ENCODE data around the gene GMPS.
"Not testable (repeated sequence)": the region's sequence is repeated elsewhere in the genome, so short reads cannot be mapped to it uniquely, and the experiment has no call there.

The GMPS gene
- 46.5 reads per million, percentile 67 among the genes with 10 or more reads in this experiment for total RNA-seq

DNA sequence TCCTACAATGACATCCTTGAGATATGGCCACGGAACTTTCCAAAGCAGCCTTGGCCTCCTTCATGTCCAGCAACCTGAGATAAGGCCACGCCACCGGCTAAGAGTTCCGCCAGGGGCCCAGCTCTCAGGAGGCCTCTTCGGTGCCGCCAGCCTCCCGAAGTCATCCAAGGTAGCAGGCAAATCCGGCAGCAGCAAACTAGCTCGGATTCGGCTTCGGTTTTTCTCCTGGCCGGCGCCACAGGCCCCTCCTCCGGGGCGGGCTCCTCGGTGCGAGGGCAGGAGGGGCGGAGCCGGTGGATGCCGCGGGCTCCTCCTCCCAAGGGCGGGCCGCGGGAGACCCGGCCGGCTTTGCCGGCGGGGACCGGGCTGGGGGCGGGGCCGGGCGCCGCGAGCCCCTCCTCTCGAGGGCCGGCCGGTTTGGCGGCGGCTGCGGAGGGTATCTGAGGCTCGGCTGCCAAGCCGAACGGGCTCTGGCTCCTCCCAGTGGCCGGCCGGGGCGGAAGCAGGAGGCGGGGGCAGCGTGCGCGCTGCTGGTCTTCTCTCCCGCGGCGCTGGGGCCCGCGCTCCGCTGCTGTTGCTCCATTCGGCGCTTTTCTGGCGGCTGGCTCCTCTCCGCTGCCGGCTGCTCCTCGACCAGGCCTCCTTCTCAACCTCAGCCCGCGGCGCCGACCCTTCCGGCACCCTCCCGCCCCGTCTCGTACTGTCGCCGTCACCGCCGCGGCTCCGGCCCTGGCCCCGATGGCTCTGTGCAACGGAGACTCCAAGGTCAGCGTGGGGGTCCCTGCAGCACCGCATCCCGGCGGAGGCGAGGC, at the start of gene GMPS:
TSS of gene GMPS (plus strand) at position 518 of the 812 bp plus-strand sequence. CDS start at position 739, 221 bp downstream.
- peak; percentile 91 for DNase-seq

DNA sequence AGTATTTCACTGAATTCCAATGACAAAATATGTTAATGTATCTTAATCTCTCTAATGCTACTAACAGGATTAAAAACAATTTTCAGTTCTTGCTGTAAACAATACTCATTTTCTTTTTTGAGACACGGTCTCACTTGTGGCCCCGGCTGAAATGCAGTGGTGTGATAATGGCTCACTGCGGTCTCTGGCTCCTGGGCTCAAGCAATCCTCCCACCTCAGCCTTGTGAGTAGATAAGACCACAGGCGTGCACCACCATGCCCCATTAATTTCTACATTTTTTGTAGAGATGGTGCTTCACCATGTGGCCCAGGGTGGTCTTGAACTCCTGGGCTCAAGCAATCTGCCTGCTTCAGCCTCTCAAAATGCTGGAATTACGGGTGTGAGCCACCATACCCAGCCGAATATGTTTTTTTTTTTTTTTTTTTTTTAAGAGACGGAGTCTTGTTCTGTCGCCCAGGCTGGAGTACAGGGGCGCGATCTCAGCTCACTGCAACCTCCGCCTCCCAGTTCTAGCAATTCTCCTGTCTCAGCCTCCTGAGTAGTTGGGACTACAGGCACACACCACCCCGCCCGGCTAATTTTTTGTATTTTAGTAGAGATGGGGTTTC, 41.9 kb upstream of the GMPS start:
- not testable (repeated sequence) for DNase-seq

DNA sequence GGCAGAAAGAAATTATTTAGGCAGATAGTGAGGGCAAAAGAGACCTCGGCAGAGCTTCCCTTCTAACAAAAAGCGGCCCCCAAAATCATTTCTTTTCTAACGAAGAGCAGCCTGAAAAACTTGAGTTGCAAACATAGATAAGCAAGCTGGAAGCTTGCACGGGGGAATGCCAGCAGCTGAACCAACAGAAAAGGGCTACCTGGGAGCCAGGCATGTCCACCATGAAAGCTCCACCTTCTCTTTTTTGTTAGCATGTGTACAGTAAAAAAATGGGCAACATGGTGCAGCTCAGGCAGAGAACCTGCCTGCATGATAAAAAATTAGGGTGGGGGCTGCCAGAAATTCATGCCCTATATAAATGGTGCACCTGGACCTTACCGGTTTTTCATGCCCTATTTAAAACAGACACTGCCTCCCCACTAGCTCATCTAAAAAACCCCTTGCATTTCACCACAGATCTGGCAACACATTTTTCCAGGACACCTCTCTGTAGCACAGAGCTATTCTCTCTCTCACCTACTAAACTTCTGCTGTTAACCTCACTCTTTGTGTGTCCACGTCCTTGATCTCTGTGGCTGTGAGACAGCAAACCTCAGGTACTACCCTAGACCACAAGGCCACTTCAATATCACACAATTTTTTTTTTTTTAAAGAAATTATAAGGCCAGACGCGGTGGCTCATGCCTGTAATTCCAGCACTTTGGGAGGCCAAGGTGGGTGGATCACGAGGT, 34.9 kb upstream of the GMPS start:
- DNase-seq = no peak

DNA sequence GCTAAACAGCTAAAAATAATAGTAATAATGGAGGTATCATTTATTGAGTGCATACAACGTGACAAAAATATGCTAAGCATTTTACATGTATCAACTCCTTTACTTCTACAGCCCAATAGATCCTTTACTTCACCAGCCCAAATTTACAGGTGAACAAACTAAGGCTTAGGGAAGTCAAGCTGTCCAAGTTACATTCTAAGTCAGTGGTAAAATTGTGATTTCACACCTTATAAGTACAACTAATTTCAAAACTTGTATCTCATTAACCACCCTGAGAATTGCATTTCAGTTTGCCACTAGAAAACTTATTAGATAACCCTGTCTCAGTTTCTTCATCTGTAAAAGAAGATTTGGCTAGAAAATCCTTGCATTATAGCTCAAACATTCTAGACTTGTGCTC, 26.9 kb upstream of the GMPS start:
- DNase-seq = no peak

DNA sequence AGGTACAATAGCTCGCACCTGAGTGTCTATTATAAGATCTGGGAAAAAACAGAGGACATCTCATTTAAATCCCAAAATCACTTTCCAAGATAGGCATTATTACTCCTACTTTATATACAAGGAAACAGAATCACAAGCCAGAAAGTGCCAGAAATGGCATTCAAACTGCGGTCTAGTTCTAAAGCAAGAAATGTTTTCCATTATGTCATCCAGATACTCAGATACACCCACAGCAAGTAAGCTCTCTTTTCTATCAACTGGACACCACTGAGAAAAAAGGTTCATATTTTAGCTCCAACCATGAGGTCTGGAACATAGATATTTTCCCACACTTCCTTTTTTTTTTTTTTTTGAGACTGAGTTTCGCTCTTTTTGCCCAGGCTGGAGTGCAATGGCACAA, 24.3 kb upstream of the GMPS start:
- no peak for DNase-seq

DNA sequence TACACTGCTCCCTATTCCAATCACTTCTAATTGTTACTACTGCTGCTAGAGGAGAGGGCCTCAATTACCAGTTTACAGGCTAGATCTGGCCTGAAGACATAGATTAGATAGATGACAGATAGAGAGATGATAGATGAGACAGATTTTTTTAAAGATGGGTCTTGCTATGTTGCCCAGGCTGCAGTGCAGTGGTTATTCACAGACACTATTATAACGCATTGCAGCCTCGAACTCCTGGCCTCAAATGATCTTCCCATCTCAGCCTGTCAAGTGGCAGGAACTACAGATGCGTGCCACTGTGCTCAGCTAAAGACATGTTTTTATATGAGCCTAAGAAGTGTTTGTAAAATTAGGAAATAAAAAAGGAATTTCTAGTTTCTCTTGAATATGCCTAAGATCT, 22.5 kb upstream of the GMPS start:
- no peak for DNase-seq

DNA sequence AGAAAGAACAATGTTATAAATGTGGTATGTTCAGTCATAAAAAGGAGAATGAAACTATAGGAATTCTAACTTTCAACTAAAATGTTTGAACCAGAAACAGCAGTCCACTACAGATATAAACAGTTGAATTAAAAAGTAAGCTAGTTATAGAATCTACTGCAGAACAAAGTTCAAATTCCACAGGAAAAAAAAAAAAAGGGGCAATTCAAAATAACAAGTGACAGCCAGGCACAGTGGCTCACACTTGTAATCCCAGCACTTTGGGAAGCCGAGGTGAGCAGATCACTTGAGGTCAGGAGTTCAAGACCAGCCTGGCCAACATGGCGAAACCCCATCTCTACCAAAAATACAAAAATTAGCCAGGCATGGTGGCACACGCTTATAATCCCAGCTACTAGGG, 21.0 kb upstream of the GMPS start:
- DNase-seq = not testable (repeated sequence)

DNA sequence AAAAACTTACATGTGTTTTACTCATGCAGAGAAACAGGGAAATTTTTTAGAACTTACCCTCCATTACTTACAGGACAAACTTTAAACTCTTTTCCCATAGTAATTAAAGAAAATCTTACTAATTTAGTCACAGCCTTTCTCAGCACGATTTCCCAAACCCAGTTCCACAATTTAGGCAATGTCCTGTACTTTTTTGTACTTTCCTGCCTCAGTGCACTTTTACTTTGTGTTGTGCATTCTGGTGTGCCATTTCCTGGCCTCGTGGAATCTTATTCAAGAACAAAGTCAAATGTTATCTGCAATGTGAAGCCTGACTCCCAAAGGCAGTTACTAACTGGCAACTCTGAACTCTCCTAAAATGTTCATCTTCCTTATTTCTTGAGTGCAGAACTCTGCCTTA, 18.1 kb upstream of the GMPS start:
- DNase-seq = no peak

DNA sequence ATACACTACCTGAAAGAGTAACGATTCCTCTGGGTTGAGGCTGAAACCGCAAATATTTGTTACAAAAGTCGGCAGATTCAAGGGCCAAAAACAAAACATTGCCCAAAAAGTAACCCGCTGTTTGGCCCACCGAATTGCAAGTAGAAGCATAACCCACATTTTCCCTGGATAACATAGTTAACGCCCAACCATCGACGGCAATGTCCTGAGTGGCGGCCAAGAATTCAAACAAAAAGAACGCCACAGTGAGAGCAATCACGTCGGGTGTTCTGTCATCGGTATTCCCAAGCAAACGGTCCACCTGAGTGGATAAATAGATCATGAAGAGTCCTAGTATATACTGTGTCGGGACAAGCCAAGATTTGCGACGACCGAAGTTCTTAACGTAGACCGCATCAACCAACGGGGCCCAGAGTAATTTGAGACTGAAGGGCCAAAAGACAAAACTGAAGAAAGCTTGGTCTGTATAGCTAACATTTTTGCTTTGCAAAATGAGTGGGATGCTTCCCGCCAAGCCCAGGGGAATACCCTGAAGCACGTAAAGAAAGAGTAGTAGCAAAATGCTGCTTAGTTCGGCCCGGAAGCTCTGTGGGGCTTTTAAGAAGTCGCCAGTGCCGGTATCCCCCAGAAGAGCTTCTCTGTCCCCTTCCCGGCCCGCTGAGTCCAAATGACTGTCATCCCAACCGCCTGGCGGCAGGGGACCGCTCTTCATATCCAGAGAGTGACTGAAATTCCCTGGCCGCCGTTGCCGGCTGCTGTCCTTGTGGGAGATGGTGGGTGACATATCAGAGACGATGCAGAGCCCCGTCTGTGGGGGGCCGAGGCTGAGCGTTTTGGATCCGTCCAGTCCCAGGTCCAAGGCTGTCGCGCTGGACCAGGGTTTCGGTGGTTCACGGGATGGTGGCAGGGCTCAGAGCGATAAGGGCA, 17.0 kb upstream of the GMPS start:
- peak; percentile 12 for DNase-seq

DNA sequence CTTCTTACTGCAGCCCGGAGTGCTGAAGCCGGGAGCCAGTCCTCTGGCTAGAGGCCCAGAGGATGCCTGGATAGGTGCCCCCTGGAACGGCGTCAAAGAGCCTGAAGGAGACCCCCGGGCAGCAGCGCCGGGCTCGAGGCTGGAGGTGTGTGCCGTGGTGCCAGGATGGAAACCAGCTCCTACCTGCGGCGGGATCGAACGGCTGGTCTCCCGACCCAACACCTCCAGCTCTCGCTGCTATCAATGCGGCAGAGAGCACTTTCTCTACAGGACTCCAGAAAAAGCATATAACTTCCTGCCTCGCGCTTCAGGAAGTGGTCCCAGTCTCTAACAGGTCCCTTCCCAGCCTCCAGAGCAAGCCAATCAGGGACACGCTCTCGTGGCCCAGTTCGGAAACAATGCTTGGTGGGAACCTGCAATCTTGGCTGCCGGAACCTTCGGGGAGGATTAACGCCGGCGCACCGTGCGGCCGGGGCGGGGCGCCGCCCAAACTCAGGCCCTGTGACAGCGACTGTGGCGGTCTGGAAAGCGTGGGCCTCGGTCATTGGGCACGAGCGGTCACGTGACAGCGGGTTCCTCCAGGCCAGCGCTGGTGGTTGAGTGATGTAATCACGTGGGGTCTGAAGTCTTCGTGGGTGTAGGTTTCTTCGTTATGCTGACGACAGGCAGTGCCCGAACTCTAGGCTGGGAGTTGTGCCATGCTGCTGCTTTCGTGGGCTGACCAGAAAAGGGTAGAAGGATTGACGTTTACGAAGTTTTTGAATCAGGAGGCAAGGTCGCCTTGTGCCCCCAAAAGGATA, 16.1 kb upstream of the GMPS start, which contains the start of gene SLC33A1:
TSS of gene SLC33A1 (minus strand) at position 287 of the 800 bp plus-strand sequence. CDS start 430 bp downstream, outside the sequence.
- peak; percentile 98 for DNase-seq

DNA sequence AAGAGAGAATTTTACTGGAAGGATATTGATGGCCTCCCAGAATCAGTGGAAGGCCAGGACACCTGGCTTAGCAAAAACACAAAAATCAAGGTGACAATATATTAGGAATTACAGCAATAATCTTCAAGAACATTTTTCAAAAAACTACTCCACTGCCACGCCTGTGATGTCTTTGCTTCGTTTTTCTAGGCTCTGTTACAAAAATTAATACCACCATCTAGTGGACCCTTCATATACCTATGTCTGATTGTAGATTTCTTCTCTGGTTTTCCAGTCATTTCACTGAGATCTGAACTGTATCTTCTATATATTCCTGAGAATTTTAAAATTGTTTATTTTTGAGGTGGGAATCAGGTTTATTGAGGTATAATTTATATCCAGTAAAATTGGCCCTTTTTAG, 10.6 kb upstream of the GMPS start:
- DNase-seq = no peak

DNA sequence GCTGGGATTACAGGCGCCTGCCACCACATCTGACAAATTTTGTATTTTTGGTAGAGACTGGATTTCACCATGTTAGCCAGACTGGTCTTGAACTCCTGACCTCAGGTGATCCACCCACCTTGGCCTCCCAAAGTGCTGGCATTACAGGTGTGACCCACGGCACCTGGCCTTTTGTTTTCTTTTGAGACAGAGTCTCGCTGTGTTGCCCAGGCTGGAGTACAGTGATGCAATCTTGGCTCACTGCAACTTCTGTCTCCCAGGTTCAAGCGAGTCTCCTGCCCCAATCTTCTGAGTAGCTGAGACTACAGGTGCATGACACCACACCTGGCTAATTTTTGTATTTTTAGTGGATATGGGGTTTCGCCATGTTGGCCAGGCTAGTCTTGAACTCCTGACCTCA, 10.0 kb upstream of the GMPS start:
- DNase-seq = not testable (repeated sequence)

DNA sequence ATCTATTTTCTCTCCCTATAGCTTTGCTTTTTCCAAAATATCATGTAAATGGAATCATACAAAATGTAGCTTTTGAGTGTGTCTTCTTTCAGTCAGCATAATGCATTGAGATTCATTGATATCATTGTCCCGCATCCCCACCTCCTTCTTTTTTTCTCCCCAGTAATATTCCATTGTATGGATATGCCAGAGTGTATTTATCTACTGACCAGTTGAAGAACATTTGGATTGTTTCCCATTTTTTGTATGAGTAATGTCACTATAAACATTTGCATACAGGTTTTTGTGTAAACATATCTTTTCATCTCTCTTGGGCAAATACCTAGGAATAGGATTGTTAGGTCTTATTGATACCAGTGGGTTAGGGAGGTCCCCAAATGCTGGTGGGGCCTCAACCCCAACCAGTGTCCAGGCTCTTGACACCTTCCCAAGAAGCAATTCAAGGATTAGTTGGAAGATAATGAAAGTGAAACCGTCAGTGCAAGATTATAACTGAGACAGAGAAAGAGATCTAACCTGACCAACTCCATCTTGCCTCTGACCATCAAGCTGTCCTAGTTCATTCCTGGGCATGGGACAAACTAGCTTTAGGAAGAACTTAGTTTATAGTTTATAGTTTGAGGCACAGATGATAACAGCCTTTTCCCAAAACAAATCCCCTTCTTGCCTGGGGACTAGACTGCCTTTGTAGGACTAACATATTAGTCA, 8.8 kb upstream of the GMPS start:
- DNase-seq = no peak

DNA sequence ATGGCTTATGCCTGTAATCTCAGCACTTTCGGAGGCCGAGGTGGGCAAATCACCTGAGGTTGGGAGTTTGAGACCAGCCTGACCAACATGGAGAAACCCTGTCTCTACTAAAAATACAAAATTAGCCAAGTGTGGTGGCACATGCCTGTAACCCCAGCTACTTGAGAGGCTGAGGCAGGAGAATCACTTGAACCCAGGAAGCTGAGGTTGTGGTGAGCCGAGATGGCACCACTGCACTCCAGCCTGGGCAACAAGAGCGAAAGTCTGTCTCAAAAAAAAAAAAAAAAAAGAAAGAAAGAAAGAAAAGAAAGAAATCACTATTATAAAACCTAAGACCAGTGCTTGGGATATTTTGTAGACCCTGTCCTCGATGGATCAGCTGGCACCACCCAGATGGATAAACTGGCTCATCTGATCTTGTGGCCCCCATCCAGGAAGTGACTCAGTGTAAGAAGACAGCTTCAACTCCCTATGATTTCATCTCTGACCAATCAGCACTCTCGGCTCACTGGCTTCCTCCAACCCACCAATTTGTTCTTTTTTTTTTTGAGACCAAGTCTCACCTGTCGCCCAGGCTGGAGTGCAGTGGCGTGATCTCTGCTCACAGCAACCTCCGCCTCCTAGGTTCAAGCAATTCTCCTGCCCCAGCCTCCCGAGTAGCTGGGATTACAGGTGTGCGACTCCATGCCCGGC, 8.0 kb upstream of the GMPS start:
- peak; percentile 37 for DNase-seq

DNA sequence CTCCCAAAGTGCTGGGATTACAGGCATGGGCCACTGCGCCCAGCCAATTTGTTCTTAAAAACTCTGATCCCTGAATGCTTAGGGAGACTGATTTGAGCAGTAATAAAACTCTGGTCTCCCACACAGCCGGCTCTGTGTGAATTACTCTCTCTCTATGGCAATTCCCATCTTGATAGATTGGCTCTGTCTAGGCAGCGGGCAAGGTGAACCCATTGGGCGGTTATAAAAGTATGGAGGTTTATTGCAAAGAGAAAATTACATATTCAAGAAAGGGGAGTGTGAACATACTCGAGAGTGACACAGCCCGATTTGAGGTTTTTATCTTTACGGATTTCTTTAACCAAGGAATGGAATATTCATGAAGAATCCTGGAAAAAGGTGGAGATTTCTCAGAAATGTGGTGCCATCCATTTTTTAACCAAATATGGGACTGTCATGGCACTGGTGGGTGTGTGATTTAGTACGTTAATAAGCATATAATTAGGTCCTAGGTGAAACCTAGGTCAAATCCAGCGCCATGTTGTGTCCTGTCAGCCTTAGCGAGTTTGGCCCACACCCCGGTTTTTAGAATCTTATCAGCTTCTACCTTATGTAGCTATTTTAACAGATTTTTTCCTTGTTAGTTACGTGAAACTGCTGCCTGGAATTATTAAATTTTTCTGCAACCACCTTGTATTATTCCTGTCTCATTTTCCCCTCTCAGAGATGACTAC, 7.2 kb upstream of the GMPS start:
- no peak for DNase-seq

DNA sequence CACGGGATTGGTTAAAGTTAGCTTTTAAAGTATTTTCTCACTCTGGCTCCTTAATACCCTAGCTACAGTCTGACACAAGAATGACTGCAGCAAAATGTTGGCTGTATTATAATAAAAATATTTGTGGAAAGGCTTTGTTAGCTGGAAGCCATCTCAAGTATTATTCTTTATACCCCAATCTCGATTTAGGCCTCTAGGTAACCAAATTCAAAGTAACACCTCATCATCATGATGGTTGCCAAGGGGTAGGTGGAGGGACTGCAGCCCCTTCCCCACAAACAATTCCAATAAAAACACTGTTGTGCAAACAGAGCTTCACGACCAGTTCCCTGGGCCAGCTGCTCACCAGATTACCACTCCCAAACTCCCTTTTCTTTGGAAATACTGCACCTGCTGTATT, 759 bp upstream of the GMPS start:
- no peak for DNase-seq

DNA sequence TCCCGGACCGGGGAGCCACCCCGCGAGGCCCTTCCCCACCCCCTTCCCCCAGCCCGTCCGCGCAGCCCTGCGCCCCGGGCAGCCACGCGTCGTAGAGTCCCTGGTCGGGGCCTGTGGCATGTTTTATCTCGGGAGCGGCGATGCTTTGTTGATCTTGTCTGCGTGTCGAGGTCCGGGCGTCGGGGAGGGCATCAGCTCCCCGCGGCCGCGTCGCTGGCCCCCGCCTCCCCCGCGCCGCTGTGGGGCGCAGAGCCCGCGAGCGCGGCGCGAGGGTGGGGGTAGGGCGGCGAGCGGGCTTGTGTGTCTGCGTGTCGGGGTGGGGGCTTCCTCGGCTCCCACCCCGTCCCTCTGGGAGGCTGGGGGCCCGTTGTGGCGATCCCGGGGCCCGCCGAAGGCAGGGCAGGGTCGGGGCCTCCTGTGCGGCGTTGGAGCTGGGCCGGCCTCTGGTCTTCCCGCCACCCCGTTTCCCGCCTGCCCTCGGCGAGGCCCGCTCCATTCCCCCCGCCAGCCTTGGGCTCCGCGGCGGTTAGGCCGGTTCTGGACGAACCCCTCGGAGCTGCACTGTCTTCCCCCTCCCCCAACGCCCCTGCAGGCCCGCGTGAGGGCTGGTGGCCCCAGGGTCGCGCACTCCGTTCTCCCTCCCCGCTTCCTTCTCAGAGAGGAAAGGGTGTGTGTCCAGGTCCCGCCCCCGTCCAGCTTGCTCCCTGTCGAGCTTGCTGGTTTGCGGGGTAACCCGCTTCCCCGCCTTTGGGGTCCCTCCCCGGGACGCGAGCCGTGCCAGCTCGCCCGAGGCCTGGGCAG, 695 bp downstream of the GMPS start:
- DNase-seq = peak; percentile 28

DNA sequence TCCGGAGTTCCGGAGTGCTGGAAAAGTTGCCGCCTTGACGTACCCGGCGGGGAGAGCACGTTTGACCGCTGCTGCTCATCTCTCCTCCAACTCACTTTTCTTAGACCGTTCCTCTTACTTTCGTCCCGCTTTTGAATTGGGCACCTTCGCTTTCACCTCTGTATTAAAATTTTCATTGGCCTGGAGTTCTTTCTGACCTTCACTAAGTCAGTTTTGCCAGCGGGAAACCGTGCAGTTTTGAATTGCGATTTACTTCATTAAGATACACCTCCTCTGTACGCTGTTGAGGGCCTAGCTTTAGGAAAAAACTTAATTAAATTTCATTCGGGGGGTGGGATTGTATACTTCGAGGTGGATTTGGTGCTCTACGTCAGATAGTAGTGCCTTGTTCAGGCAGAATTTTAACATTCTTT, 1.3 kb downstream of the GMPS start:
- no peak for DNase-seq
